Measurements from ENCODE around the gene KAZN.

Gene KAZN

GRCh38 chr1:15128077-15128476 is 529.6 kb downstream of the KAZN start:
- TF ChIP-seq EZH2phosphoT487 (IDR thresholded peaks at IDR 0.05; ENCODE audit: borderline replicate concordance, low read length), result no peak
- TF ChIP-seq CTCF (IDR thresholded peaks at IDR 0.05; ENCODE audit: low read depth, low read length, poor library complexity, severe bottlenecking), result no peak
- Histone ChIP-seq H3K79me2 (ENCODE audit: control insufficient read depth, low read length) (no peaks in the 10 kb centered on the region), H3K4me3 (ENCODE audit: low read length) (no peak overlapping the region), H3K9me3 (ENCODE audit: control insufficient read depth, insufficient read depth, low read length) (no peaks in the 10 kb centered on the region), H3K9me2 (replicated peaks; ENCODE audit: control insufficient read depth, low read length) (no peaks in the 10 kb centered on the region), H3K4me2 (ENCODE audit: low read length) (no peak overlapping the region), H3K27me3 (ENCODE audit: control insufficient read depth, low read length) (no peaks in the 10 kb centered on the region), H3K36me3 (ENCODE audit: control insufficient read depth, low read length) (no peaks in the 10 kb centered on the region), H4K20me1 (ENCODE audit: control insufficient read depth, insufficient read depth, low read depth, low read length) (0 out of 2 replicates have a peak, but pooled peaks cover 2% of the 10 kb centered on the region), H3K4me1 (ENCODE audit: control insufficient read depth, low read length) (no peaks in the 10 kb centered on the region), H3F3A (ENCODE audit: control insufficient read depth, insufficient read depth) (no peaks in the 10 kb centered on the region), H3K27ac (ENCODE audit: low read depth, low read length) (no peak overlapping the region)

- H4K20me1 ChIP-seq (ENCODE audit: control insufficient read depth, insufficient read depth, low read depth, low read length), result 0 out of 2 replicates have a peak, but pooled peaks cover 2% of the 10 kb centered on the region
- no peak overlapping the region for H3K4me2 ChIP-seq (ENCODE audit: low read length)
- H3K4me1 ChIP-seq (ENCODE audit: control insufficient read depth, low read length), result no peaks in the 10 kb centered on the region
- no peaks in the 10 kb centered on the region for H3K9me3 ChIP-seq (ENCODE audit: control insufficient read depth, insufficient read depth, low read length)
- H3K79me2 ChIP-seq (ENCODE audit: control insufficient read depth, low read length), result no peaks in the 10 kb centered on the region
- H3F3A ChIP-seq (ENCODE audit: control insufficient read depth, insufficient read depth), result no peaks in the 10 kb centered on the region
- no peak overlapping the region for H3K4me3 ChIP-seq (ENCODE audit: low read length)
- H3K27ac ChIP-seq (ENCODE audit: low read depth, low read length), result no peak overlapping the region
- H3K36me3 ChIP-seq (ENCODE audit: control insufficient read depth, low read length), result no peaks in the 10 kb centered on the region
- TF ChIP-seq CTCF (IDR thresholded peaks at IDR 0.05; ENCODE audit: low read depth, low read length, poor library complexity, severe bottlenecking) (peak; percentile 87), EZH2phosphoT487 (IDR thresholded peaks at IDR 0.05; ENCODE audit: borderline replicate concordance, low read length) (no peak)
- no peaks in the 10 kb centered on the region for H3K9me2 ChIP-seq (replicated peaks; ENCODE audit: control insufficient read depth, low read length)
- H3K27me3 ChIP-seq (ENCODE audit: control insufficient read depth, low read length), result 0 out of 2 replicates have a peak, but pooled peaks cover 3% of the 10 kb centered on the region
These were observed 530.2 kb downstream of the KAZN start for GRCh38 chr1:15128520-15129313.

GRCh38 chr1:15129944-15130343 is 531.5 kb downstream of the KAZN start:
- Histone ChIP-seq H3F3A (ENCODE audit: control insufficient read depth, insufficient read depth) (no peaks in the 10 kb centered on the region), H3K27me3 (ENCODE audit: control insufficient read depth, low read length) (0 out of 2 replicates have a peak, but pooled peaks cover 4% of the 10 kb centered on the region), H3K79me2 (ENCODE audit: control insufficient read depth, low read length) (no peaks in the 10 kb centered on the region), H3K4me3 (ENCODE audit: low read length) (no peak overlapping the region), H3K4me2 (ENCODE audit: low read length) (no peak overlapping the region), H3K9me2 (replicated peaks; ENCODE audit: control insufficient read depth, low read length) (no peaks in the 10 kb centered on the region), H3K27ac (ENCODE audit: low read depth, low read length) (no peak overlapping the region), H3K36me3 (ENCODE audit: control insufficient read depth, low read length) (no peaks in the 10 kb centered on the region), H4K20me1 (ENCODE audit: control insufficient read depth, insufficient read depth, low read depth, low read length) (0 out of 2 replicates have a peak, but pooled peaks cover 2% of the 10 kb centered on the region), H3K4me1 (ENCODE audit: control insufficient read depth, low read length) (no peaks in the 10 kb centered on the region), H3K9me3 (ENCODE audit: control insufficient read depth, insufficient read depth, low read length) (no peaks in the 10 kb centered on the region)
- no peak for TF ChIP-seq EZH2phosphoT487 (IDR thresholded peaks at IDR 0.05; ENCODE audit: borderline replicate concordance, low read length)
- no peak for TF ChIP-seq CTCF (IDR thresholded peaks at IDR 0.05; ENCODE audit: low read depth, low read length, poor library complexity, severe bottlenecking)
